ENCODE measurements around the gene TMPRSS4.

The TMPRSS4 gene

GRCh38 chr11:118065384-118065783 is 11.5 kb upstream of the TMPRSS4 start:
- DNase-seq, result no peak
- Histone ChIP-seq H3K4me3 (ENCODE audit: low read depth, low read length) (no peak overlapping the region), H3K36me3 (no peaks in the 10 kb centered on the region), H3K4me1 (no peaks in the 10 kb centered on the region), H3K9me3 (no peaks in the 10 kb centered on the region), H3K27me3 (no peaks in the 10 kb centered on the region)
- no peak for TF ChIP-seq CTCF (IDR thresholded peaks at IDR 0.05; ENCODE audit: low read depth, low read length)

GRCh38 chr11:118067006-118067405 is 9.9 kb upstream of the TMPRSS4 start:
- Histone ChIP-seq H3K27me3 (no peaks in the 10 kb centered on the region), H3K9me3 (no peaks in the 10 kb centered on the region), H3K4me1 (no peaks in the 10 kb centered on the region), H3K4me3 (ENCODE audit: low read depth, low read length) (no peak overlapping the region), H3K36me3 (no peaks in the 10 kb centered on the region)
- TF ChIP-seq CTCF (IDR thresholded peaks at IDR 0.05; ENCODE audit: low read depth, low read length), result no peak
- no peak for DNase-seq

GRCh38 chr11:118068206-118068944 is 8.5 kb upstream of the TMPRSS4 start:
- TF ChIP-seq CTCF (IDR thresholded peaks at IDR 0.05; ENCODE audit: low read depth, low read length), result peak; percentile 13; the same call in 1 of the 2 replicates
- no peaks in the 10 kb centered on the region for H3K27me3 ChIP-seq
- no peak for DNase-seq
- no peak overlapping the region for H3K4me3 ChIP-seq (ENCODE audit: low read depth, low read length)
- no peaks in the 10 kb centered on the region for H3K36me3 ChIP-seq
- no peaks in the 10 kb centered on the region for H3K9me3 ChIP-seq
- H3K4me1 ChIP-seq, result no peaks in the 10 kb centered on the region

GRCh38 chr11:118068945-118069612 is 7.8 kb upstream of the TMPRSS4 start:
- no peak for DNase-seq
- H3K9me3 ChIP-seq, result no peaks in the 10 kb centered on the region
- no peaks in the 10 kb centered on the region for H3K27me3 ChIP-seq
- H3K4me1 ChIP-seq, result no peaks in the 10 kb centered on the region
- no peaks in the 10 kb centered on the region for H3K36me3 ChIP-seq
- TF ChIP-seq CTCF (IDR thresholded peaks at IDR 0.05; ENCODE audit: low read depth, low read length), result no peak
- H3K4me3 ChIP-seq (ENCODE audit: low read depth, low read length), result no peak overlapping the region

- H3K4me1 ChIP-seq, result no peaks in the 10 kb centered on the region
- no peak for TF ChIP-seq CTCF (IDR thresholded peaks at IDR 0.05; ENCODE audit: low read depth, low read length)
- no peaks in the 10 kb centered on the region for H3K36me3 ChIP-seq
- H3K4me3 ChIP-seq (ENCODE audit: low read depth, low read length), result no peak overlapping the region
- no peaks in the 10 kb centered on the region for H3K9me3 ChIP-seq
- DNase-seq, result no peak
- no peaks in the 10 kb centered on the region; the same call in 1 of the 2 replicates for H3K27me3 ChIP-seq
Observed at GRCh38 chr11:118071416-118072030, 5.4 kb upstream of the TMPRSS4 start.

GRCh38 chr11:118073554-118073953 is 3.3 kb upstream of the TMPRSS4 start:
- H3K9me3 ChIP-seq, result no peaks in the 10 kb centered on the region
- no peaks in the 10 kb centered on the region for H3K36me3 ChIP-seq
- TF ChIP-seq CTCF (IDR thresholded peaks at IDR 0.05; ENCODE audit: low read depth, low read length), result no peak
- no peaks in the 10 kb centered on the region for H3K4me1 ChIP-seq
- H3K27me3 ChIP-seq, result peaks cover 8% of the 10 kb centered on the region
- H3K4me3 ChIP-seq (ENCODE audit: low read depth, low read length), result no peak overlapping the region
- DNase-seq, result no peak

All from BE2C (cell line).